ENCODE measurements around the gene COPB1. TPM values are rescaled to one million over a fixed set of nuclear protein-coding genes. Genes with fewer than 3 reads are reported as not detected.

The COPB1 gene
- polyA plus RNA-seq, 1 of the 3 experiments (the other 2 are of a cell fraction) = 81.0 TPM

DNA sequence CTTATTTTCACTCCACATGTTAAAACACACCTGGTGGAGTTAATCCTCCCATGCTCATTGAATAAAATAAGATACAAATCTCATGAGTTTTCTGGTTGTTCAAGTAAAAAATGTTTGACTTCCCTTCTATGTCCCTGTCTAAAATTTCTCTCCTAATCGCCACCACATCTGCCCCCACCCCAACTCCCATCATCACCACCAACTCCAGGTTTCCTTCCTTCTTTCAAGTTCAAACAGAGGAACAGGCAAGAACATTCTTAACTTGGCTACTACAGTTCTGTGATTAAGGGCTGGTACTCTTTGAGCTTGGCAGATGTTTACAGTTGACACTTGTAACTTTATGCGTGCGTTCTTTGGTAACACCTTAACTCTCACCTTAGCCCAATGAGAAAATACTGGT lies 29.7 kb upstream of the COPB1 start:
- ChIA-PET CTCF (interaction anchor here (1.0 to 5.2 kb wide), 2 partner anchors 9 to 379 kb away, joined by 3 to 26 read pairs; no protein-coding TSS in a partner anchor), POLR2A (no interaction called here)
- Histone ChIP-seq H3K4me1 (ENCODE audit: control insufficient read depth in 1 of 2, insufficient read depth in 2 of 2, low read depth in 1 of 2, low read length in 1 of 2) (no peaks in the 10 kb centered on the region), H3K27me3 (ENCODE audit: insufficient read depth) (no peaks in the 10 kb centered on the region), H2AFZ (ENCODE audit: low read depth) (no peak overlapping the region), H4K20me1 (ENCODE audit: insufficient read depth) (no peaks in the 10 kb centered on the region), H3K4me3 (ENCODE audit: low read depth in 2 of 2, low read length in 1 of 2) (no peak overlapping the region), H3K36me3 (replicated peaks in 1 of 2; ENCODE audit: control insufficient read depth in 1 of 2, insufficient read depth in 2 of 2, low read length in 1 of 2) (no peaks in the 10 kb centered on the region), H3K79me2 (ENCODE audit: insufficient read depth) (no peaks in the 10 kb centered on the region), H3K4me2 (no peak overlapping the region), H3K27ac (ENCODE audit: low read depth in 2 of 2, low read length in 1 of 2) (no peak overlapping the region), H3K9me2 (no peaks in the 10 kb centered on the region), H3K9ac (no peak overlapping the region), H3K9me3 (no peaks in the 10 kb centered on the region), H3F3A (replicated peaks; ENCODE audit: insufficient read depth) (no peaks in the 10 kb centered on the region)
- 96% methylated on average over 3 of the region's 3 CpGs for WGBS (ENCODE audit: low lambda C conversion rate)
- no peak for TF ChIP-seq TAF1 (IDR thresholded peaks at IDR 0.05; ENCODE audit: borderline replicate concordance, low read depth, low read length)
- TF ChIP-seq EP300 (IDR thresholded peaks at IDR 0.05; ENCODE audit: borderline replicate concordance in 1 of 2, low read depth in 1 of 2, low read length in 1 of 2) = no peak
- TF ChIP-seq, protein P1, sequence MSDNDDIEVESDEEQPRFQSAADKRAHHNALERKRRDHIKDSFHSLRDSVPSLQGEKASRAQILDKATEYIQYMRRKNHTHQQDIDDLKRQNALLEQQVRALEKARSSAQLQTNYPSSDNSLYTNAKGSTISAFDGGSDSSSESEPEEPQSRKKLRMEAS (IDR thresholded peaks at IDR 0.05; ENCODE audit: low read depth) = no peak
- no peak for TF ChIP-seq MEF2A (IDR thresholded peaks at IDR 0.05; ENCODE audit: borderline replicate concordance, low read depth)
- TF ChIP-seq TCF12 (IDR thresholded peaks at IDR 0.05) = no peak
- no peak for DNase-seq

DNA sequence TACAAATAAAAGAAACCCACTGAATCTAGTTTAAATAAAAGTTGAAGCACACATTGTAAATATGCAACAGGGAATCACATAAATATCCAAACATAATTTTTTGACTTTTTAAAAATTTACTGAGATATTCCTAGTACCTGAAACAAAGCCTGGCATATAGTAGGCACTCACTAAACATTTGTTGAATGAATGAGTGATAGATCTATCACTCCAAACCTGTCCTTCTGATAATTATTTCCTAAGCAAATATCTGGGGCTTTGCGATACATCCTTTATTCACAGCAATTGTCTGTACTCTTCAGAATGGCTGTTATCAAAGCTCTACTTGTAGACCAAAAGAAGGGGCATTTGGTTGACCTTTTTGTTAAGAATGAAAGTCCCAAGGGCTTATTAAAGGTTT lies 23.2 kb upstream of the COPB1 start:
- POLR2A ChIA-PET = interaction anchor here (0.7 kb wide), 1 partner anchor 834 kb away, joined by 6 read pairs; no protein-coding TSS in a partner anchor
- H3K27me3 ChIP-seq (ENCODE audit: insufficient read depth) = no peaks in the 10 kb centered on the region
- no peaks in the 10 kb centered on the region for H4K20me1 ChIP-seq (ENCODE audit: insufficient read depth)
- H2AFZ ChIP-seq (ENCODE audit: low read depth) = no peak overlapping the region
- TF ChIP-seq SMC3 (IDR thresholded peaks at IDR 0.05; ENCODE audit: low read depth, low read length) (no peak), FOXJ3 (CRISPR knock-in tag; IDR thresholded peaks at IDR 0.05) (no peak), SIN3A (IDR thresholded peaks at IDR 0.05; ENCODE audit: borderline replicate concordance, low read depth, low read length) (no peak), TEAD4 (IDR thresholded peaks at IDR 0.05; ENCODE audit: borderline replicate concordance, insufficient read depth) (no peak), EP300 (IDR thresholded peaks at IDR 0.05; ENCODE audit: borderline replicate concordance in 1 of 2, low read depth in 1 of 2, low read length in 1 of 2) (no peak), RXRA (IDR thresholded peaks at IDR 0.05; ENCODE audit: borderline replicate concordance, low read depth) (no peak)
- TF ChIP-seq, protein P2, sequence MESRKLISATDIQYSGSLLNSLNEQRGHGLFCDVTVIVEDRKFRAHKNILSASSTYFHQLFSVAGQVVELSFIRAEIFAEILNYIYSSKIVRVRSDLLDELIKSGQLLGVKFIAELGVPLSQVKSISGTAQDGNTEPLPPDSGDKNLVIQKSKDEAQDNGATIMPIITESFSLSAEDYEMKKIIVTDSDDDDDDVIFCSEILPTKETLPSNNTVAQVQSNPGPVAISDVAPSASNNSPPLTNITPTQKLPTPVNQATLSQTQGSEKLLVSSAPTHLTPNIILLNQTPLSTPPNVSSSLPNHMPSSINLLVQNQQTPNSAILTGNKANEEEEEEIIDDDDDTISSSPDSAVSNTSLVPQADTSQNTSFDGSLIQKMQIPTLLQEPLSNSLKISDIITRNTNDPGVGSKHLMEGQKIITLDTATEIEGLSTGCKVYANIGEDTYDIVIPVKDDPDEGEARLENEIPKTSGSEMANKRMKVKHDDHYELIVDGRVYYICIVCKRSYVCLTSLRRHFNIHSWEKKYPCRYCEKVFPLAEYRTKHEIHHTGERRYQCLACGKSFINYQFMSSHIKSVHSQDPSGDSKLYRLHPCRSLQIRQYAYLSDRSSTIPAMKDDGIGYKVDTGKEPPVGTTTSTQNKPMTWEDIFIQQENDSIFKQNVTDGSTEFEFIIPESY (IDR thresholded peaks at IDR 0.05; ENCODE audit: borderline replicate concordance, low read depth) = no peak
- TF ChIP-seq, protein P3, sequence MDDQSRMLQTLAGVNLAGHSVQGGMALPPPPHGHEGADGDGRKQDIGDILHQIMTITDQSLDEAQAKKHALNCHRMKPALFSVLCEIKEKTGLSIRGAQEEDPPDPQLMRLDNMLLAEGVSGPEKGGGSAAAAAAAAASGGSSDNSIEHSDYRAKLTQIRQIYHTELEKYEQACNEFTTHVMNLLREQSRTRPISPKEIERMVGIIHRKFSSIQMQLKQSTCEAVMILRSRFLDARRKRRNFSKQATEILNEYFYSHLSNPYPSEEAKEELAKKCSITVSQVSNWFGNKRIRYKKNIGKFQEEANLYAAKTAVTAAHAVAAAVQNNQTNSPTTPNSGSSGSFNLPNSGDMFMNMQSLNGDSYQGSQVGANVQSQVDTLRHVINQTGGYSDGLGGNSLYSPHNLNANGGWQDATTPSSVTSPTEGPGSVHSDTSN (IDR thresholded peaks at IDR 0.05) = no peak
- TF ChIP-seq, protein P4, sequence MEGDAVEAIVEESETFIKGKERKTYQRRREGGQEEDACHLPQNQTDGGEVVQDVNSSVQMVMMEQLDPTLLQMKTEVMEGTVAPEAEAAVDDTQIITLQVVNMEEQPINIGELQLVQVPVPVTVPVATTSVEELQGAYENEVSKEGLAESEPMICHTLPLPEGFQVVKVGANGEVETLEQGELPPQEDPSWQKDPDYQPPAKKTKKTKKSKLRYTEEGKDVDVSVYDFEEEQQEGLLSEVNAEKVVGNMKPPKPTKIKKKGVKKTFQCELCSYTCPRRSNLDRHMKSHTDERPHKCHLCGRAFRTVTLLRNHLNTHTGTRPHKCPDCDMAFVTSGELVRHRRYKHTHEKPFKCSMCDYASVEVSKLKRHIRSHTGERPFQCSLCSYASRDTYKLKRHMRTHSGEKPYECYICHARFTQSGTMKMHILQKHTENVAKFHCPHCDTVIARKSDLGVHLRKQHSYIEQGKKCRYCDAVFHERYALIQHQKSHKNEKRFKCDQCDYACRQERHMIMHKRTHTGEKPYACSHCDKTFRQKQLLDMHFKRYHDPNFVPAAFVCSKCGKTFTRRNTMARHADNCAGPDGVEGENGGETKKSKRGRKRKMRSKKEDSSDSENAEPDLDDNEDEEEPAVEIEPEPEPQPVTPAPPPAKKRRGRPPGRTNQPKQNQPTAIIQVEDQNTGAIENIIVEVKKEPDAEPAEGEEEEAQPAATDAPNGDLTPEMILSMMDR (IDR thresholded peaks at IDR 0.05) = no peak
- no peaks in the 10 kb centered on the region for H3K9me3 ChIP-seq
- H3K36me3 ChIP-seq (replicated peaks in 1 of 2; ENCODE audit: control insufficient read depth in 1 of 2, insufficient read depth in 2 of 2, low read length in 1 of 2) = peaks cover under 1 to 11% of the 10 kb centered on the region in 2 experiments
- CTCF ChIA-PET = no interaction called here
- no peak overlapping the region for H3K27ac ChIP-seq (ENCODE audit: low read depth in 2 of 2, low read length in 1 of 2)
- no peaks in the 10 kb centered on the region for H3K9me2 ChIP-seq
- no peak overlapping the region for H3K4me3 ChIP-seq (ENCODE audit: low read depth in 2 of 2, low read length in 1 of 2)
- WGBS (ENCODE audit: low lambda C conversion rate) = 94% methylated on average over 1 of the region's 1 CpG
- H3K4me1 ChIP-seq (ENCODE audit: control insufficient read depth in 1 of 2, insufficient read depth in 2 of 2, low read depth in 1 of 2, low read length in 1 of 2) = peaks cover 0 to 4% of the 10 kb centered on the region in 2 experiments; a peak in 2 of 4 replicates
- no peaks in the 10 kb centered on the region for H3F3A ChIP-seq (replicated peaks; ENCODE audit: insufficient read depth)
- H3K4me2 ChIP-seq = no peak overlapping the region
- H3K9ac ChIP-seq = no peak overlapping the region
- DNase-seq = no peak
- peaks cover 26% of the 10 kb centered on the region for H3K79me2 ChIP-seq (ENCODE audit: insufficient read depth)
